Measurements from ENCODE around the gene MORC1. TPM values are rescaled to one million over a fixed set of nuclear protein-coding genes. Genes with fewer than 3 reads are reported as not detected.

Gene MORC1
- total and polyA plus RNA-seq, 4 donors, result 0.02 to 0.33 (median 0.13) TPM

- Histone ChIP-seq H3K9me3 (ENCODE audit: control insufficient read depth in 4 of 4, low read length in 3 of 4) (peaks cover 0 to 5% (median 0%) of the 10 kb centered on the region in 4 donors), H3K4me1 (ENCODE audit: control insufficient read depth in 4 of 4, insufficient read depth in 4 of 4, low read length in 3 of 4) (no peaks in the 10 kb centered on the region), H3K36me3 (ENCODE audit: control insufficient read depth in 4 of 4, insufficient read depth in 3 of 4, low read depth in 1 of 4, low read length in 3 of 4) (no peaks in the 10 kb centered on the region), H3K4me3 (ENCODE audit: low read depth in 1 of 3, low read length in 3 of 3) (no peak overlapping the region), H3K27ac (ENCODE audit: low read depth in 1 of 2, low read length in 2 of 2) (no peak overlapping the region), H3K9ac (ENCODE audit: low read depth in 1 of 2, low read length in 2 of 2) (no peak overlapping the region), H3K27me3 (ENCODE audit: control insufficient read depth in 4 of 4, insufficient read depth in 4 of 4, low read length in 3 of 4) (peaks cover 0 to 4% (median 0%) of the 10 kb centered on the region in 4 donors)
- DNase-seq (ENCODE audit: low spot score), result no peak
- 79% methylated on average over 3 of the region's 3 CpGs for WGBS
- TF ChIP-seq ATF3 (IDR thresholded peaks at IDR 0.05) (no peak), HNF4A (conservative IDR thresholded peaks at IDR 0.05) (no peak), GABPA (IDR thresholded peaks at IDR 0.05 in 1 of 2, conservative IDR thresholded peaks at IDR 0.05 in 1 of 2) (no peak), MAX (IDR thresholded peaks at IDR 0.05) (no peak), RXRA (IDR thresholded peaks at IDR 0.05) (no peak), HNF4G (IDR thresholded peaks at IDR 0.05) (no peak), TAF1 (conservative IDR thresholded peaks at IDR 0.05) (no peak), EGR1 (IDR thresholded peaks at IDR 0.05; ENCODE audit: low read depth in 2 of 2) (no peak), RAD21 (IDR thresholded peaks at IDR 0.05) (no peak), FOXA1 (IDR thresholded peaks at IDR 0.05) (no peak), SP1 (IDR thresholded peaks at IDR 0.05) (no peak), FOXA2 (IDR thresholded peaks at IDR 0.05) (no peak), YY1 (IDR thresholded peaks at IDR 0.05) (no peak), CTCF (IDR thresholded peaks at IDR 0.05; ENCODE audit: low read depth, low read length, missing input control) (no peak), JUND (IDR thresholded peaks at IDR 0.05) (no peak), NR2F2 (IDR thresholded peaks at IDR 0.05) (no peak)
- TF ChIP-seq, protein P1, sequence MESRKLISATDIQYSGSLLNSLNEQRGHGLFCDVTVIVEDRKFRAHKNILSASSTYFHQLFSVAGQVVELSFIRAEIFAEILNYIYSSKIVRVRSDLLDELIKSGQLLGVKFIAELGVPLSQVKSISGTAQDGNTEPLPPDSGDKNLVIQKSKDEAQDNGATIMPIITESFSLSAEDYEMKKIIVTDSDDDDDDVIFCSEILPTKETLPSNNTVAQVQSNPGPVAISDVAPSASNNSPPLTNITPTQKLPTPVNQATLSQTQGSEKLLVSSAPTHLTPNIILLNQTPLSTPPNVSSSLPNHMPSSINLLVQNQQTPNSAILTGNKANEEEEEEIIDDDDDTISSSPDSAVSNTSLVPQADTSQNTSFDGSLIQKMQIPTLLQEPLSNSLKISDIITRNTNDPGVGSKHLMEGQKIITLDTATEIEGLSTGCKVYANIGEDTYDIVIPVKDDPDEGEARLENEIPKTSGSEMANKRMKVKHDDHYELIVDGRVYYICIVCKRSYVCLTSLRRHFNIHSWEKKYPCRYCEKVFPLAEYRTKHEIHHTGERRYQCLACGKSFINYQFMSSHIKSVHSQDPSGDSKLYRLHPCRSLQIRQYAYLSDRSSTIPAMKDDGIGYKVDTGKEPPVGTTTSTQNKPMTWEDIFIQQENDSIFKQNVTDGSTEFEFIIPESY (IDR thresholded peaks at IDR 0.05), result no peak
- TF ChIP-seq, protein P2, sequence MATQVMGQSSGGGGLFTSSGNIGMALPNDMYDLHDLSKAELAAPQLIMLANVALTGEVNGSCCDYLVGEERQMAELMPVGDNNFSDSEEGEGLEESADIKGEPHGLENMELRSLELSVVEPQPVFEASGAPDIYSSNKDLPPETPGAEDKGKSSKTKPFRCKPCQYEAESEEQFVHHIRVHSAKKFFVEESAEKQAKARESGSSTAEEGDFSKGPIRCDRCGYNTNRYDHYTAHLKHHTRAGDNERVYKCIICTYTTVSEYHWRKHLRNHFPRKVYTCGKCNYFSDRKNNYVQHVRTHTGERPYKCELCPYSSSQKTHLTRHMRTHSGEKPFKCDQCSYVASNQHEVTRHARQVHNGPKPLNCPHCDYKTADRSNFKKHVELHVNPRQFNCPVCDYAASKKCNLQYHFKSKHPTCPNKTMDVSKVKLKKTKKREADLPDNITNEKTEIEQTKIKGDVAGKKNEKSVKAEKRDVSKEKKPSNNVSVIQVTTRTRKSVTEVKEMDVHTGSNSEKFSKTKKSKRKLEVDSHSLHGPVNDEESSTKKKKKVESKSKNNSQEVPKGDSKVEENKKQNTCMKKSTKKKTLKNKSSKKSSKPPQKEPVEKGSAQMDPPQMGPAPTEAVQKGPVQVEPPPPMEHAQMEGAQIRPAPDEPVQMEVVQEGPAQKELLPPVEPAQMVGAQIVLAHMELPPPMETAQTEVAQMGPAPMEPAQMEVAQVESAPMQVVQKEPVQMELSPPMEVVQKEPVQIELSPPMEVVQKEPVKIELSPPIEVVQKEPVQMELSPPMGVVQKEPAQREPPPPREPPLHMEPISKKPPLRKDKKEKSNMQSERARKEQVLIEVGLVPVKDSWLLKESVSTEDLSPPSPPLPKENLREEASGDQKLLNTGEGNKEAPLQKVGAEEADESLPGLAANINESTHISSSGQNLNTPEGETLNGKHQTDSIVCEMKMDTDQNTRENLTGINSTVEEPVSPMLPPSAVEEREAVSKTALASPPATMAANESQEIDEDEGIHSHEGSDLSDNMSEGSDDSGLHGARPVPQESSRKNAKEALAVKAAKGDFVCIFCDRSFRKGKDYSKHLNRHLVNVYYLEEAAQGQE (IDR thresholded peaks at IDR 0.05), result no peak
These were observed 199.1 kb downstream of the MORC1 start for GRCh38 chr3:108918866-108919265.

All from liver (tissue), 9 donors.